Stimulated activated CD8-positive, alpha-beta memory T cell treated with anti-CD3 and anti-CD28 coated beads, Interleukin-4, amount 100 ng/mL, for 24 hours (primary cell): Measurements from ENCODE around the gene NAV3.
"Not testable (repeated sequence)": the region's sequence is repeated elsewhere in the genome, so short reads cannot be mapped to it uniquely, and the experiment has no call there.

ENCODE experiments used
- DNase-seq: peaks from one replicate; pipeline ENCODE4 v3.0.0-alpha.2; 2020; ENCODE audit warnings: low read depth

NAV3 gene

DNA sequence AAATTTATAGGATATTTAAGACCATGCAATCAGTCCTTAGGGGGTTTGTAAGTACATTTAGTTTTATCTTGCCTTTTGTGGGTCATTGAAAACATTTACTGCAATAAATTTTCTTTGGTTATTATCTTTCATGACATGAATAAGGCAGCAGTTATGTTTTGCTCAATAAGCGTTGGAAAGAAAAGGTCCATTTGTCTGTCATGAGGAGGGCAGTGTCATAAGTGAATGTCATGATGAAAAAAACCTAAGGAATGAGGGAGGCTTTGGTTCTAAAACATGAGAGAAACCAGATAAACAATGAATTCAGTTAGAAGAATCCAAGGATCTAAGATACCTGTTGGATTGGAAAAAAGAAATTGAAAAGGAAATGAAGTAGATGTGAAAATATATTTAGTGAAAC is 209.4 kb downstream of the NAV3 start:
- no peak for DNase-seq

DNA sequence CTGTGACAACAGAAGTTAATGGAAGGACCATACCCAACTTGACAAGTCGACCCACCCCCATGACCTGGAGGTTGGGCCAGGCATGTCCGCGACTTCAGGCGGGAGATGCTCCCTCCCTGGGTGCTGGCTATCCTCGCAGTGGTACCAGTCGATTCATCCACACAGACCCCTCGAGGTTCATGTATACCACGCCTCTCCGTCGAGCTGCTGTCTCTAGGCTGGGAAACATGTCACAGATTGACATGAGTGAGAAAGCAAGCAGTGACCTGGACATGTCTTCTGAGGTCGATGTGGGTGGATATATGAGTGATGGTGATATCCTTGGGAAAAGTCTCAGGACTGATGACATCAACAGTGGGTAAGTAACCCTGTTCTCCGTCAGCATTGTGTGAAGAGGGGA is 220.1 kb downstream of the NAV3 start:
- no peak for DNase-seq

DNA sequence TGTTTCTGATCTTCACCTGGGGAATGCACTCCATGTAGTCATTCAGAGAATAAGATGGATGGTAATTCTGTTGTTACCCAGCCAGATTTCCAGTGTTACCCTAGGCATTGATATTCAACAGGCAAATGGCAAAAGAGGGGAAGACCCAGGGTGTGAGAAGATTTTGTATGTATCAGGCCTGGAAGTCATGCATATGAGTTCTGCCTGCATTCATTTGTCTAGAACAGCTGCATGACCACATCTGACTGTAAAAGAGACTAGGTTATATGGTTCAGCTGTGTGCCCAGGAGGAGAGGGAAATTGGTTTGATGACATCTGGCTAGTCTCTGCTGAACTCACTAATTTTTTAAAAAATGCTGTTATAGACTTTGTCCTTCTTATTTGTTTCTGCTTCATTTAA is 224.9 kb downstream of the NAV3 start:
- DNase-seq: no peak

DNA sequence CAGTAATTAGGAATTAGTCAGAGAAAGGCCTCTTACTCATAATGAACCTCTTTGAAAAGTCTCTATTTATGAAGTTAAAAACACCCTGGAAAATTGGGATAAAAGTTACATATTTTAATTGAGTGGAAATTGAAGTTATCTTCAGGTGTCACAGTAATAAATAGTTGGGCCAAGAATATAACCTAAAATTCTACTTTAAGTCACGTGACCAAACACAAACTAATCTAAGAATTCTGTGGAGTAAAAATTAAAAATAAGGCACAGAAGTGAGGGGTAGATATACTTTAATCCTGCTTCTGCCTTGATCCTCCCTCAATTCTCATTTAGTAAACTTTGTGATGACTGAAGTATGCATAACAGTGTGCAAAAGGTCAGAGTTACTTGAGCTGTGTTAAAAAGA is 226.4 kb downstream of the NAV3 start:
- no peak for DNase-seq

DNA sequence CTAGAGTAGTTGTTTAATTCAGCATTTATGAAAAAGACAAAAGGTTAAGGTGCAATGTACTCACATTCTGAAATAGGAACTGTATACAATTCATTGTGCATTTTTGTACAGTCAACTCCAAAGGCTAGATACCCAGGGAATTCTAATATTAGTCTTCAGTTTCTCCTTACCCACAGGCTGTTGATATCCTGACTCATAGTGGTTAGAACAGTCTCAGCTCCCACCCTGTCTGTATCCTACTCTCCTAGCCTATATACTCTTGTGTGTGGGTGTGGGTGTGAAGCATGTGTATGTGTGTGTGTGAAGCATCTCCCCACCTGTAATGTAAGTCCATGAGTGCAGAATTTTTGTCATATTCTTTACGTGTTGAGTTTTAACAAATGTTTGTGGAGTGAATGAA is 229.5 kb downstream of the NAV3 start:
- no peak for DNase-seq

DNA sequence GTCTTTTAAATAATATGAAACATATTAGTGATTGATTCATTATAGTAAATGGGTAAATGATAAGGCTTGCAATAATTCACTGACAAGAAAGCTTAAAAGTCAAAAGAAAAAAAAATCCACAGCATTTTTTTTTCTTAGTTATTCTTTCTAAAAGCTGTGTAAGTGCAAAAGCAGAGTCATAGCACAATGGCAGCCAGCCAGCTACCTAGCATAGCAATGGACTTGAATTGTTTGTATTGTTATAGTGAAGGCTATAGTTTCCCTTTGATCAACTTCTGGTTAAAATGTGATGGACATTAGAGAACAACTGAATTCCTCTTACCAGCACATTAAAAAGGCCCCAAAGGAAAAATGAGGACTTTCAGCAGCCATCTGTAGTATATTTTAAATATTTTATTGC is 232.1 kb downstream of the NAV3 start:
- no peak for DNase-seq

DNA sequence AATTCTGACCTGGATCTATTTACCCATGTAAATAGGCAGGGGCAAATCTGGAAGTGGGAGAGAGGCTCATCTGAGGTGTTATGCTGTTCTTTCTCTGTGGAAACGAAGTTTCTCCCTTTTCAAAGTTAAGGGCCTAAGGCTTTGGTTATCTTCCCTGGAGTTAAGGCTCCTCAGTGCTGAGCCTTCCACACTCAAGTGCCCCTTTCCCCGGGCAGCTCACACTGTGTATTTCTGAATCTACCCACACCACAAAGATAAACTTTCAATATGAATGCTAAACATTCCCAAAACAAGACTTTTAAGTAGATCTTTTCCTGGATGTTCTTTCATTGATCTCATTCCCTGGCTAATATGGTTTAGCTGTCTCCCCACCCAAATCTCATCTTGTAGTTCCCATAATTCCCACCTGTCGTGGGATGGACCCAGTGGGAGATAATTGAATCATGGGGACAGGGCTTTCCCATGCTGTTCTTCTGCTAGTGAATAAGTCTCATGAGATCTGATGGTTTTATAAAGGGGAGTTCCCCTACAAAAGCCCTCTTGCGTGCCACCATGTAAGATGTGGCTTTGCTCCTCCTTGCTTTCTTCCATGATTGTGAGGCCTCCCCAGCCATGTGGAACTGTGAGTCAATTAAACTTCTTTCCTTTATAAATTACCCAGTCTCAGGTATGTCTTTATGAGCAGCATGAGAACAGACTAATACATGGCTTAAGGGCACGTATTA is 251.1 kb downstream of the NAV3 start:
- no peak for DNase-seq

DNA sequence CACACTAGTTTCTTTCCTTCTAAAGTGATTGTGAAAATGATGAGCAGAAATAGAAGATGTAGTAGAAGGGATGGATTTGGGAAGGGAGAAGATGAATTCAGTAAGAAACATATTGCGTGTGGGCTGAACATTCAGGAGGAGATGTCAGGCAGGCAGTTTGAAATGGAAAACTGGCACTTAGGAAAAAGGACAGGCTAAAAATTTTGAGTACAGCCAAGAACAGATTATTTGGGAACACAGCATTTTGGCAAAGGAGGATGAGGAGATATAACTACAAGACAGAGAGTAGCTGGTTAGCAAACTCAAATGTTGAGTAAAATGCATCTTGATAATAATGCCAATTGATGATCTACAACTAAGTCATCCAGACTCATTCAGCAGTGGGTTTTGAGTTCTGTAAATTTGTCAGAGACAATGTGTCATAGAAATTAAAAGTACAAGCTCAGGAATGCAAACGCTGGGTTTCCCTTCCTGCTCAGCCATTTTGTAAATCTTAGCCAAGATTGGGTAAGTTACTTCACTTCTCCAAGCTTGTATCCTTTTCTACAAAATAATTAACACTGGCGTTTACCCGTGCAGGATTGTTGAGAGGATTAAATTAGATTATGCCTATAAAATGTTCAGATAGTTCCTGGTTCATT is 255.0 kb downstream of the NAV3 start:
- DNase-seq: no peak

DNA sequence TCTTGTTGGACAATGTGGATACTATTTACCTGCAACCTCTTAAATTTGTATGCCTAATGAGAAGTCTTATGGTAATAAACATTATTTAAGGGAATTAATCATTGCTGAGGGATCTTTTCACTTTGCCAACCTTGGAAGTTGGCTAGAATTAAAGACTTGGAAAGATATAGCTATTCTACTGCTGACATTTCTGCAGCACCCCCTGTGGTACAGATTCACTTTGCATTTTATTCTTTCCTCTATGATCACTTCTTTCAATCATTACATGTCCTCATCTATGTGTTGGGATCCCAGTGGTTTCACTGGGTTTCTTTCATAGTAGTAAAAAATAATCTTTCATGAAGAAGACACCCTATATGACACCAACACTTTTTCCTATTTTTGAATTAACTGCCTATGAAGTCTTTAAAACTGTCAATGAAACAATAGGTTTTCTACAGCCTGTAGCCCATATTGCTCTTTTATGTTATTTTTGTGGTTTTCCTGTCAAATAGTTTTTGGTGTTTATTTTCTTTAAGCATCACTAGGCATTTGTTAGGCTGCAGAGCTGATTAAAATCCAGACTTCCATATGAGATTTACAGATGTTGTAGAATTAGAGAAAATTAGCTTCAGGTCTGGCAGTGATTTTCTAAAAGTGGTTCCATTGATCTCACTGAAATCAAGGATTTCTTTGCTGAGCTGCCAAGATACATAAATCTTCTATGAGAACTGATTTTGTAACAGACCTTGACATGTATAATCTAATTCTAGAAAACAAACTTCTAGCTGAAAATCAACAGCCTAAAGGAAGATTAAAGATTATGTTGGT is 256.1 kb downstream of the NAV3 start:
- DNase-seq: no peak

DNA sequence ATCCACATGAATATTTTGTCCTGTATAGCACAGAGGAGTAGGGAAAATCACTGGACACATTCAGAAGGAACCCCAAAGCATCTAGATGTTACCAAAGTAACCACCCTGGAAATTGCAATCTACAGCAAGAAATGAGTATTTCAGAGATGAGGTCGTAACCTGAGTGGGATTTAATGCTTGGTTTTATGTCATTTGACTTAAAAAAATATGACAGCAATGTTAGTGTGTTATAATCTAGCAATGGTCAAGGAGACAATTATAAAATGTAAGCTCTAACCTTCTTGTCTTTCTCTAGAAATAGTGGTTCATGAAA is 256.6 kb downstream of the NAV3 start:
- no peak for DNase-seq

DNA sequence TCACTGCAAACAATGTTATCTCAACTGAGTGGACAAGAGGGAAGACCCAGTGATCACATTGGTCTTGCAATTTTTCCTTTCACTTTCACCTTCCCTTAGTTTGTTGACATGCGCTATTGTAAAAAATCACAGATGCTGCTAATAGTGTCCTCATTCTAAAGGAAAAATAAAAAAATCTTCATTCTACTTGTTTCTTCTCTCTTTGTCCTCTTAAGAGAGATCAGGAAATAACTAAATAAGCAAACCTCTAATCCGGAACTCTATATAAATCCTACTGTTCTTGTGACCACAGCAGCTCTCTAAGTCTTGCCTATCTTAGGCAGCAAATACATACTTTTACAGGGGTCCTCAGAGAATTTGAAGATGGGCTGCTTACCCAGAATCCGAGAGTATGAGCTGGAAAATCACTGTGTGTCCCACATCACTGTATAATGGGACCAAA is 257.7 kb downstream of the NAV3 start:
- DNase-seq: no peak

DNA sequence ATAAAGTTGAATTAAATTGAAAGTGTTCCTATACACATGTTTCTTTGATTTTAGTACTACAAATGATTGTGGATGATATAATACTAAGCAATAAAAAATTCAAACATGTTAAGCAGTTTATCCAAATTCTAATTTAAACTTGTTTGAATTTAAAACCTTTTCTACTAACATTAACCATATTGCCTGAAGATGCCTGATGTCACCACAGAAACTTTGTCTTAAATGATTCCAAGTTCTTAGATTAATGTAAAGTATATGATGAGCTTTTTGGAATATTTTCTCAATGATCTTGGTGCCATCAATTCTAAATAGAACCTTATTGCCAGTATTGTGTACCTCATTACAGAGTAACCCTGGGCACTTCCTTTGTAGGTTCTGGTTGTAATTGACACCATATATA is 259.6 kb downstream of the NAV3 start:
- no peak for DNase-seq

DNA sequence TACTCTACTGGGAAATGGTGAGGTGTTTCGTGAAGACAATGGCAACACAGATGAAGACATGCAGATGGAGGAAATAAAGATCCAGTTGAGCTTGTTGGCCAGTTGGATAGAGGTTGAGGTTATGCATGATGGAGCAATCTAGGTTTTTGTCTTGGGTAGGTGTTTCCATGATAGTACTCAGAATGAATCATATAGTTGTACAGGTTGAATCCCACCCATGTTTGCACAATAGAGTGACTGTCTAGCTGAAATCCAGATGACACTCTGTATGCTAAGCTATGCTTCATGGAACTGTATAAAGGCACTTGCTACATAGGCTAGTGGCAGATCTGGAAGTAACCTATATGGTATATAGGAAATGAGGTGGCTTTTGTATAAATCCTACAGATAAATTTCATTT is 264.9 kb downstream of the NAV3 start:
- DNase-seq: no peak

DNA sequence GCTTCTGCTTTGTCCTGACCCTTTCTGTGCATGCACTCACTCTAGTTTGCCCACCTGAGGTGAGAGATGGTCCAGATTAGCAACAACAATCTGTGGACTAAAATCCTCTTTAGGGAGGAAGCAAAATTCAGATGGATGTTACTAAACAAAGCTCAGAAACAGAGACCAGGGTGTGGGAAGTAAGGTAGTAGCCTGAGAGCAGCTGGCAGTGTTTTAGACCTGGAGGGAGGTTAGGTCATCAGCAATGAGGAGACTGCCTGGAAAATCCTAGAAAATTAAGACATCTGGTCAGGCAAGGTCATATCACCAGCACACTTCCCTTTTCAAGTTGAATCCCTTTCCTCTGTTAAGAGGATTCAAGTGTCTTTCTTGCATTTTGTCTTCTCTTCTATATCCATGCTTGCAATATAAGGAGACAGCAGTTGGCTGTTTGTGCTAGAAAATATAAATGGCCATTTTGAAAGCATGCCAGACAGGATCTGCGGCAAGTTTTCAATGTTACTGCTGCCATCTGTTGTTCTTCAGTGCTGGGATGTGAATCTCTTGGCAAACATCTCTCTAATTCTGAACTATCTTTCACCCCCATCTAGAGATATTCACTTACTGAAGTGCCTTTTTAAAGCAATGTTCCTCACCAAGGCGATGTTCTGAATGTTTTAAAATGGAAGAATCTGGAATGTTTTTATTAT is 266.4 kb downstream of the NAV3 start:
- DNase-seq: no peak

DNA sequence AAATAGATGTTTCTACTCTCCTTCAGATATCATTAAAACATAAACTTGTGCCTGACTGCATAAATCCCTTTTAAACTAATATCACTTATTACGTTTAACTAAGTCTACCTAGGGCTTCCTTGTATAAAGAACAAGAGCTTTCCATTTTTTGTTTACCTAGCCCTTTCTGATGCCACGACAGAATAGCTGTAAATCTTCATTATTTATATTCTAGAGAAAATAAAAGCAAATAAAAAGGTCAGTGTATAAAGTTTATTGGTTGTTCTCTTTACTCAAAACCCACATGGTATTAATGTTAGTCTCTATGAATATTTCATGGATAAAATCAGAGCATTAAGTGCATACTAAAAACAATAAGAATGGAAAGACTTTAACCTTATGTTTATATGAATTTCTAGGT is 269.1 kb downstream of the NAV3 start:
- DNase-seq: no peak

DNA sequence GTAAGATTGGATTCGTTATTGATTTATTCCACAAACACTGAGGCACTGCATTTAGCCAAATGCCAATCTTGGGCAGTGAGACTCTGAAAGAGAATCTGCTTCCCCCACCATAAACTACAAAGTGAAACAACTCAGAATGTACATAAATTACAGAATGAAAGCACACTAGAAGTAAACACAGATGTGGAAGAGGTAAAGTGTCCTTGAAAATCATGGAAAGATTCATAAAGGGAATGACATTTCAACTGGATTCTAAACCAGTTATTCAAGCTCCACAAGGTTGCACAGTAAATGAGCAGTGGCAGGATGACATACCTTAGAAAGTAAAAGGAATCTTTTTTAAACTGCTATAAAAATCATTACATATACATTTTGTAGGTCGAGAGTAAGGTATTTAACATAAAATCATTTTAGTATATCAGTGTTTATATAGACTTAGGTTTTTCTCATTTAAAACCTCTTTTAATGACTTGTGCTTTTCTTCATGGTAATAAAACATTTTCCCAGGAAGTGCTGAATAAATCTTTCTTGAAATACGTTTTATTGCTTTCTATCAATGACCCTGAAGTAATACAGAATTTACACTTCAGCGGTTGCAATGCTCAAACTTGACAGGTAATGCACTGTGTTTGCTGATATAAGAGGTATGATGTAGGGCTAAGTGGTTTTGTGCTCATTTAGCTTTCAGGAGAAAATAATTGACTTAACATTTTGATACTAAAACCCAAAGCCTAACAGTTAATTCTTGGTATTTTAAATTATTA is 270.6 kb downstream of the NAV3 start:
- DNase-seq: no peak

DNA sequence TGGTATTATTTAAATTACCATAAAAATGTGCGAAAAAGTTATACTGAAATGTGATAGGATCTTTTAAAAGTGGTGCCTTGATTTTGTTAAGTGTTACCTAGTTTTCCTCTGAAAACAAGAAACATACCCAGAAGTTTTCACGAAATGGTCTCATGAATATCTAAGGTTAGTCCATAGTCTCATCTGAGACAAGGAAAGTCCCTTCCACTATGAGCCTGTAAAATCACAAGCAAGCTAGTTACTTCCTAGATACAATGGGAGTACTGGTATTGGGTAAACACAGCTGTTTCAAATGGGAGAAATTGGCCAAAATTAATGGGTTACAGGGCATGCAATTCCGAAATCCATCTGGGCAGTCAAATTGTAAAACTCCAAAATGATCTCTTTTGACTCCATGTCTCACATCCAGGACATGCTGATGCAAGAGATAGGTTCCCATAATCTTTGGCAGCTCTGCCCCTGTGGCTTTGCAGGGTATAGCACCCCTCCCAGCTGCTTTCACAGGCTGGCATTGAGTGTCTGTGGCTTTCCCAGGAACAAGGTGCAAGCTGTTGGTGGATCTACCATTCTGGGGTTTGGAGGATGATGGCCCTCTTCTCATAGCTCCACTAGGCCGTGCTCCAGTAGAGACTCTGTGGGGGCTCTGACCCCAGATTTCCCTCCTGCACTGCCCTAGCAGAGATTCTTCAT is 271.4 kb downstream of the NAV3 start:
- DNase-seq: no peak

DNA sequence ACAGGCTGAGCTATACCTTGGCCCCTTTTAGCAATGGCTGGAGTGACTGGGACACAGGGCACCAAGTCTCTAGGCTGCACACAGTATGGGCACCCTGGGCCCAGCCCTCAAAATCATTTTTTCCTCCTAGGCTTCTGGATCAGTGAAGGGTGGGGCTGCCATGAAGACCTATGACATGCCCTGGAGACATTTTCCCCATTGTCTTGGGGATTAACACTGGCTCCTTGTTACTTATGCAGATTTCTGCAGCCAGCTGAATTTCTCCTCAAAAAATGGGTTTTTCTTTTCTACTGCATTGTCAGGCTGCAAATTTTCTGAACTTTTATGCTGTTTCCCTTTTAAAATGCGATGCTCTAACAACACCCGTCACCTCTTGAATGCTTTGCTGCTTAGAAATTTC is 272.1 kb downstream of the NAV3 start:
- not testable (repeated sequence) for DNase-seq

DNA sequence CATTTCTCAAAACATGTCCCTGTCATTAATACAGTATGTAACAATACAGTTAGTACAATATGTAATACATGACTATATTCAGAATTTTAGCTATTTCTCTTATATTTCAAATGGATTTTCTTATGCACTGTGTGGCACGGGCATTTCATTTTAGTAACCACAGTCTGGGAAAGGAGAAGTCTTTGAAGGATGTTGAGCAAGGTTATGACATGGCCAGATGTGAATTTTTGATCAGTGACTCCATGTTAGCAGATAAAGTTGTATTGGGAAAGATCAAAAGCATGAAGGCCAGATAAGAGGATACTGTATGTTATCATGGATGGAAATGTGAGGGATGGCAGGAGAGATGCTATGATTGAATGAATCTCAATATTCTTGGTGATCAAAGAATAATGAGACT is 285.2 kb downstream of the NAV3 start:
- DNase-seq: no peak

DNA sequence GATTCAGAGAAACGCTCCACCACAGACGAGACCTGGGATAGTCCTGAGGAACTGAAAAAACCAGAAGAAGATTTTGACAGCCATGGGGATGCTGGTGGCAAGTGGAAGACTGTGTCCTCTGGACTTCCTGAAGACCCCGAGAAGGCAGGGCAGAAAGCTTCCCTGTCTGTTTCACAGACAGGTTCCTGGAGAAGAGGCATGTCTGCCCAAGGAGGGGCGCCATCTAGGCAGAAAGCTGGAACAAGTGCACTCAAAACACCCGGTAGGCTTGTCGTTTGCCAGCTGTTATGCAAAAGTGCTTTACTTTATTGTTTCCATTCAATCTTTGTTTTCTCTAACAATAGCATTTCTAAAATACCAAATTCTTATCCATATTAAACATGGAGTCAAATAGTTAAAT is 287.3 kb downstream of the NAV3 start:
- no peak for DNase-seq

DNA sequence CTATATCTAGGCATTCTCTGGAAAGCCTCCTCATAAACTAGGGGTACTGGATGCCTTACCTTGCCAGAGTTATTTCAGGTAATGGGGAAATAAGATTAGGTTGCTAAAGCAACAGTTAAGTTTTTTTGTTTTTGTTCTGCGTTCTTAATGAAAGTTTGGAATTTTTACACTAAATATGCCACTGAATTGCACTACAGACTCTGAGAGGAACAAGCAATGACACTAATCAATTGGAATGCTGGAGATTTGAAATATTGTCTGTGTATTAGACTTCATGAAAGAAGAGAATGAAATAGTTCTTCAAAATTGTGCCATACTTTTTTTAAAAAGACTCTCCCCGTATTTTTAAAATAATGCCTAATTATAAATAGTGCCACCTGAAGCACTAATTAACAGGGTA is 287.8 kb downstream of the NAV3 start:
- DNase-seq: no peak
